ENCODE data around the gene TYROBP.

TYROBP gene

GRCh38 chr19:35869327-35870123 lies 38.6 kb downstream of the TYROBP start:
- DNase-seq = peak; percentile 93

GRCh38 chr19:35868823-35869326 lies 39.2 kb downstream of the TYROBP start:
- no peak for DNase-seq

GRCh38 chr19:35868172-35868822 lies 39.8 kb downstream of the TYROBP start, which contains the start of gene APLP1:
Gene APLP1 (plus strand): TSS chr19:35868574. CDS start chr19:35868637, 63 bp downstream.
- peak; percentile 85 for DNase-seq

GRCh38 chr19:35863018-35863417 lies 45.1 kb downstream of the TYROBP start:
- DNase-seq = no peak

- DNase-seq = no peak
These were observed 45.6 kb downstream of the TYROBP start for GRCh38 chr19:35862528-35862927.

GRCh38 chr19:35861640-35862160 lies 46.4 kb downstream of the TYROBP start:
- DNase-seq = no peak

GRCh38 chr19:35860818-35861639 lies 47.1 kb downstream of the TYROBP start:
- DNase-seq = peak; percentile 29

GRCh38 chr19:35860436-35860817 lies 47.7 kb downstream of the TYROBP start:
- no peak for DNase-seq

GRCh38 chr19:35859414-35859813 lies 48.7 kb downstream of the TYROBP start:
- DNase-seq = no peak

- DNase-seq = no peak
These were observed 49.8 kb downstream of the TYROBP start for GRCh38 chr19:35858311-35858710.

- peak; percentile 55 for DNase-seq
These were observed 51.4 kb downstream of the TYROBP start, which contains the start of gene KIRREL2 for GRCh38 chr19:35856546-35857149. Gene KIRREL2 (plus strand): TSS chr19:35856911. CDS start chr19:35857120, 209 bp downstream.
